H7 (cell line): ENCODE results near the gene STIP1. TPM values are rescaled to one million over a fixed set of nuclear protein-coding genes. Genes with fewer than 3 reads are reported as not detected.
A peak's percentile ranks its signal among the peaks of the same experiment; 100 is the strongest.
"Not testable (repeated sequence)": the region's sequence is repeated elsewhere in the genome, so short reads cannot be mapped to it uniquely, and the experiment has no call there.

Source experiments
- DNase-seq: peaks from one replicate; pipeline ENCODE4 v3.0.0; 2012
- H3K27me3 ChIP-seq: 2 replicates; pipeline ENCODE4 v1.6.0; 2011; ENCODE audit warnings: mild to moderate bottlenecking, low read length; ENCODE audit not compliant: control insufficient read depth, insufficient read depth
- H3K36me3 ChIP-seq: replicated peaks from 2 replicates; pipeline ENCODE4 v1.5.1; 2011; ENCODE audit warnings: low read length; ENCODE audit not compliant: control insufficient read depth, insufficient read depth
- H3K4me3 ChIP-seq: 2 replicates; pipeline ENCODE4 v1.5.1; 2011; ENCODE audit warnings: low read depth, mild to moderate bottlenecking, control low read depth, low read length, moderate library complexity; ENCODE audit not compliant: insufficient read depth
- total RNA-seq: library from RNA; depleted of rRNA; stranded (reverse); fragments of >200 nt; shearing (Covaris generic); gene quantifications from 2 replicates; pipeline ENCODE4 v1.2.3, GENCODE V29; 2014

Gene STIP1
- total RNA-seq, 1 experiment from 2014 or later, result 263 TPM

- Histone ChIP-seq H3K36me3 (no peaks in the 10 kb centered on the region), H3K27me3 (no peaks in the 10 kb centered on the region), H3K4me3 (no peak overlapping the region)
- no peak for DNase-seq
Observed at GRCh38 chr11:64151337-64151736, 34.6 kb upstream of the STIP1 start.

DNA sequence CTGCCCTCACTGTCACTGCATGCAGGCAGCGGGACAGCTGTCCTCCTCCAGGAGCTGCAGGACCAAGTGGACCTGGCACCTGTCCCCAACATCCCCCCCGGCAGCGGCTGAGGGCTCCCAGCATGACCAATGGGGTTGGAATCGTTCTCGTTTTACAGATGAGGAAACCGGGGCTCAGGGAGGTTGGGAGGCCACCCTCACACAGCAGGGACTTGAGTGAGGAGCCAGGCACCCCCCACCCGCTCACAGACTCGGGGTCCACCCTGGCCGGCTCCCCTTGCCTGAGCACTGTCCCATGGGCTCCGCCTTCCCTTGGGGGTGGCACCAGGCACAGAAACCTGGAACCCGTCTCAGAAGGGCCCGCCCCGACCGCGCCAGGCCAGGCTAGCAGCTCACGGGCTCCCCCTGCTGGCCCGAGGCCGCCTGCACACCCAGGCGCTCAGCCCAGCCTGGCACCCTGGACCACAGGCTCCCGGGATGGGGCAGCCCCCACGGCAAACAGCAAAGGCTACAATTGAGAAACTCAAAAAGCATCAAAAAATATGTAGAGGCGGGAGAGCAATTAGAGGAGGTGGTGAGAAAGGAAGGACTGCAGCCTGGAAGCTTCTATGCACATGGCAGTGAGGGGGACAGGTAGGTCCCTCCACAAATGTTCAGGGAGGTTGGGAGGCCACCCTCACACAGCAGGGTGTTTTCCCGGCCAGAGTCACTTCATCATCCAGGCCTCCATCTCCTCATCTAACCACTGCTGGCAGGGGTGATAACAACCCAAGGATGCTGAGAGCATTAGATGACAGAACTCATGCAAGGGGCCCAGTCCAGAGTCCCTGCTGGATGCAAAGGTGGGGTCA is 32.9 kb upstream of the STIP1 start:
- Histone ChIP-seq H3K4me3 (no peak overlapping the region), H3K36me3 (no peaks in the 10 kb centered on the region), H3K27me3 (no peaks in the 10 kb centered on the region)
- DNase-seq, result peak; percentile 99

DNA sequence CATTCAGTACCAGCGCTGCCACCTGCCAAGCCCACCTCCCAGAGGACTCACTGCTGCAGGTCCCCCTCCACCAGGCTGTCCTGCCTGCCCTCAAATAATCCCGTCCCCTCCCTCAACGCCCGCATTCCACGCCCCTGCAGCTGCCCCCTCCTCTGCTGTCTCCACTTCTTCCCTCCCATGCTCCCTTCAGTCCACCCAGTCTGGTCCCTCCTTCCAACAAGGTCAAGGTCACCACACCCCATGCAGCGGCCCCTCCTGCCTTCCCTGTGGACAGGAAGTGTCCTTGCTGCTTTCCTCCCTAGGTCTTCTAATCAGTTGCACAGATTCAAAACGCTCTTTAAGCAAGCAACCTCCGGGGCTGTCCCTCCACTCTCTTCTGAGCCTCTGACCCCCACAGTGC is 32.2 kb upstream of the STIP1 start:
- no peak overlapping the region for H3K4me3 ChIP-seq
- DNase-seq, result peak; percentile 77

GRCh38 chr11:64156235-64157011 is 29.5 kb upstream of the STIP1 start:
- Histone ChIP-seq H3K36me3 (no peaks in the 10 kb centered on the region), H3K27me3 (no peaks in the 10 kb centered on the region), H3K4me3 (no peak overlapping the region)
- DNase-seq, result no peak

More for the DNA sequence above, 32.2 kb upstream of the STIP1 start:
- Histone ChIP-seq H3K27me3 (no peaks in the 10 kb centered on the region), H3K36me3 (no peaks in the 10 kb centered on the region)

GRCh38 chr11:64157631-64158394 is 28.2 kb upstream of the STIP1 start:
- no peaks in the 10 kb centered on the region for H3K36me3 ChIP-seq
- H3K4me3 ChIP-seq, result no peak overlapping the region
- no peak for DNase-seq
- no peaks in the 10 kb centered on the region for H3K27me3 ChIP-seq

DNA sequence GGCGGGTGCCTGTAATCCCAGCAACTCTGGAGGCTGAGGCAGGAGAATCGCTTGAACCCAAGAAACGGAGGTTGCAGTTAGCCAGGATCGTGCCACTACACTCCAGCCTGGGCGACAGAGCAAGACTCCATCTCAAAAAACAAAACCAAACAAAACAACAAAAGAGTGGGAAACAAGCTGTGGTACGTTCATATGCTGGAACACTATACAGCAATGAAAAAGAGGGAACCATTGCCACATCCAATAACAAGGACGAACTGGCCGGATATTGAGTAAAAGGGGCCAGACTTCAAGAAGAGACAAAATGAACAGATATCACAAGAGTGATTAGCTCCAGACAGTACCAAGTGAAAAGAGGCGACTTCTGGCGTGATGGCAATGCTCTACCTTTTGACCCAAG is 24.9 kb upstream of the STIP1 start:
- Histone ChIP-seq H3K27me3 (peaks cover 7% of the 10 kb centered on the region; the same call in 1 of the 2 replicates), H3K4me3 (no peak overlapping the region), H3K36me3 (no peaks in the 10 kb centered on the region)
- DNase-seq, result no peak

GRCh38 chr11:64162769-64163168 is 23.2 kb upstream of the STIP1 start:
- not testable (repeated sequence) for H3K27me3 ChIP-seq, H3K36me3 ChIP-seq, H3K4me3 ChIP-seq, DNase-seq

- Histone ChIP-seq H3K4me3 (no peak overlapping the region), H3K27me3 (peaks cover 8% of the 10 kb centered on the region; the same call in 1 of the 2 replicates), H3K36me3 (no peaks in the 10 kb centered on the region)
- no peak for DNase-seq
Observed at GRCh38 chr11:64163951-64164350, 22.0 kb upstream of the STIP1 start.

DNA sequence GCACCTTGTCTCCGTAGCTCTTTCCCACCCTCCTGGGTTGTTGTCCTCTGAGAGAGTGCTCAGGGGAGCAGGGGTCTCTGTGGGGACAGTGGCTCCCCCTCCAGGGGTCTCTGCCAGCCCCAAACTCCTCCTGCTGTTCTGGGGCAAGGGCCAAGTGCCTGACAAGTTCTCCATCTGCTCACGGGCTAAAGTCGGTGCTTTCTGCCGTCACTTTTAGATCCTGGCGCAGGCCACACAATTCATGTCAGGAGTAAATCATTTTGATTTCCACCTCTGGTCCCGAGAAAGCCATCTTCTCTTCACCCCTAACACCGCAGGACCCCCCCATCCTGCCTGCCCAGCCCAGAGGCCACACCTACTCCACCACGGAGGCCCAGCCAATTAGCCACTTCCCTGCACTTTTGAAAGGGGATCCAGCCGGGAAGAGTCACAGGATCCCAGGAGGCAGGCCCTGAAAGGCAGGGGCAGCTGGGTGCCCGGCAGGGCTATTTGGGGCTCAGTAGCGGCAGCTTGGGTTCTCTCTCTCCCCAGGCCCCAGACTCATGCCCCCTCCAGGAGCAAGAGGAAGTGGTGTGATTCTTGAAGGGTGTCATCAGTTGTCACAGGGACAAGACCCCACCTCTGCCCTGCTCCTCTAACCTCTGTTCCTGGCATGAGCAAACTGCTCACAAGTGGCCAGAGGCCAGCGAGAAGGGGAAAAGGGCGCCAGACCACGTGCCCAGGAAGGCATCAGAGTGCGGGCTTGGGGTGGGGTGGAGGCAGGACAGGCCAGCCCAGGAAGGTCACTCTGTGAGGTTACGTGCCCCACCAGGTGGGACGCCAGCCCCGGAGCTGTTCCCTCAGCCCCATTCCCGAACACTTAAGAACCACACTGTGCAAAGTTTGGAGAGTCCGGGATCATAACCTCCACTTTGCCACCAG is 21.3 kb upstream of the STIP1 start:
- peak overlapping the region; percentile 68; the same call in 1 of the 2 replicates for H3K4me3 ChIP-seq
- peaks cover 8% of the 10 kb centered on the region; the same call in 1 of the 2 replicates for H3K27me3 ChIP-seq
- DNase-seq, result peak; percentile 84
- H3K36me3 ChIP-seq, result no peaks in the 10 kb centered on the region

GRCh38 chr11:64165481-64165841 is 20.5 kb upstream of the STIP1 start:
- H3K36me3 ChIP-seq, result no peaks in the 10 kb centered on the region
- DNase-seq, result peak; percentile 77

GRCh38 chr11:64165842-64166635 is 19.9 kb upstream of the STIP1 start, which contains the start of gene MACROD1:
Gene MACROD1, minus strand, starts transcription at chr11:64166113. Its CDS starts 119 bp downstream, at chr11:64165994.
- DNase-seq, result peak; percentile 92
- Histone ChIP-seq H3K36me3 (no peaks in the 10 kb centered on the region), H3K4me3 (peak within 1 kb of the TSS; percentile 68), H3K27me3 (peaks cover 8% of the 10 kb centered on the region; the same call in 1 of the 2 replicates)

More at GRCh38 chr11:64165481-64165841, 20.5 kb upstream of the STIP1 start:
- peak overlapping the region; percentile 68 for H3K4me3 ChIP-seq
- H3K27me3 ChIP-seq, result peaks cover 8% of the 10 kb centered on the region; the same call in 1 of the 2 replicates

- no peaks in the 10 kb centered on the region for H3K36me3 ChIP-seq
- no peak overlapping the region for H3K4me3 ChIP-seq
- peaks cover 2% of the 10 kb centered on the region; the same call in 1 of the 2 replicates for H3K27me3 ChIP-seq
- DNase-seq, result no peak
Observed at GRCh38 chr11:64170419-64170818, 15.6 kb upstream of the STIP1 start.
